Measurements from ENCODE around the gene MTTP.

MTTP gene

GRCh38 chr4:99665983-99666382, 91.4 kb downstream of the MTTP start:
- TF ChIP-seq, protein P1, sequence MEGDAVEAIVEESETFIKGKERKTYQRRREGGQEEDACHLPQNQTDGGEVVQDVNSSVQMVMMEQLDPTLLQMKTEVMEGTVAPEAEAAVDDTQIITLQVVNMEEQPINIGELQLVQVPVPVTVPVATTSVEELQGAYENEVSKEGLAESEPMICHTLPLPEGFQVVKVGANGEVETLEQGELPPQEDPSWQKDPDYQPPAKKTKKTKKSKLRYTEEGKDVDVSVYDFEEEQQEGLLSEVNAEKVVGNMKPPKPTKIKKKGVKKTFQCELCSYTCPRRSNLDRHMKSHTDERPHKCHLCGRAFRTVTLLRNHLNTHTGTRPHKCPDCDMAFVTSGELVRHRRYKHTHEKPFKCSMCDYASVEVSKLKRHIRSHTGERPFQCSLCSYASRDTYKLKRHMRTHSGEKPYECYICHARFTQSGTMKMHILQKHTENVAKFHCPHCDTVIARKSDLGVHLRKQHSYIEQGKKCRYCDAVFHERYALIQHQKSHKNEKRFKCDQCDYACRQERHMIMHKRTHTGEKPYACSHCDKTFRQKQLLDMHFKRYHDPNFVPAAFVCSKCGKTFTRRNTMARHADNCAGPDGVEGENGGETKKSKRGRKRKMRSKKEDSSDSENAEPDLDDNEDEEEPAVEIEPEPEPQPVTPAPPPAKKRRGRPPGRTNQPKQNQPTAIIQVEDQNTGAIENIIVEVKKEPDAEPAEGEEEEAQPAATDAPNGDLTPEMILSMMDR (IDR thresholded peaks at IDR 0.05; ENCODE audit: low read depth, low read length) = no peak
- no peak for DNase-seq (ENCODE audit: extremely low read depth, low read depth)

- DNase-seq (ENCODE audit: extremely low read depth, low read depth) = no peak
- TF ChIP-seq, protein P1 (IDR thresholded peaks at IDR 0.05; ENCODE audit: low read depth, low read length) = no peak
These were observed 93.8 kb downstream of the MTTP start for GRCh38 chr4:99668472-99668871.

- no peak for DNase-seq (ENCODE audit: extremely low read depth, low read depth)
- TF ChIP-seq, protein P1 (IDR thresholded peaks at IDR 0.05; ENCODE audit: low read depth, low read length) = no peak
These were observed 94.5 kb downstream of the MTTP start for GRCh38 chr4:99669084-99669483.

- TF ChIP-seq, protein P1 (IDR thresholded peaks at IDR 0.05; ENCODE audit: low read depth, low read length) = no peak
- DNase-seq (ENCODE audit: extremely low read depth, low read depth) = no peak
These were observed 95.9 kb downstream of the MTTP start for GRCh38 chr4:99670409-99671073.
